Renal cortex interstitium (tissue), 3 donors: ENCODE data around the gene SREK1. TPM values are rescaled to one million over a fixed set of nuclear protein-coding genes. Genes with fewer than 3 reads are reported as not detected.

Experiments
- polyA plus RNA-seq, 3 donors: library from polyadenylated mRNA; unstranded; fragments of 120-200 nt; gene quantifications; one replicate each; pipeline ENCODE4 v1.2.1, GENCODE V29; 2013; ENCODE audit not compliant: insufficient read length in 3 of 3

Gene SREK1
- polyA plus RNA-seq, 3 donors: 145 to 189 (median 164) TPM

Other genes starting within 250 kb of the SREK1 start
- gene ERBIN, start 217.7 kb upstream of the SREK1 start, polyA plus RNA-seq: 100 to 1,000 TPM in 2 of 3 donors, 10 to 100 TPM in 1; 94.7 to 116 (median 109) TPM